HG03025 (cell line): ENCODE results near the gene KRTAP5-11.
"Not testable (repeated sequence)": the region's sequence is repeated elsewhere in the genome, so short reads cannot be mapped to it uniquely, and the experiment has no call there.

ENCODE experiments used
- ATAC-seq: cut with Tn5 transposase; IDR thresholded peaks from one replicate; pipeline ENCODE4 v1.9.1; 2021; ENCODE audit warnings: mild to moderate bottlenecking, moderate library complexity; ENCODE audit not compliant: unreplicated experiment, low FRiP score

The KRTAP5-11 gene

DNA sequence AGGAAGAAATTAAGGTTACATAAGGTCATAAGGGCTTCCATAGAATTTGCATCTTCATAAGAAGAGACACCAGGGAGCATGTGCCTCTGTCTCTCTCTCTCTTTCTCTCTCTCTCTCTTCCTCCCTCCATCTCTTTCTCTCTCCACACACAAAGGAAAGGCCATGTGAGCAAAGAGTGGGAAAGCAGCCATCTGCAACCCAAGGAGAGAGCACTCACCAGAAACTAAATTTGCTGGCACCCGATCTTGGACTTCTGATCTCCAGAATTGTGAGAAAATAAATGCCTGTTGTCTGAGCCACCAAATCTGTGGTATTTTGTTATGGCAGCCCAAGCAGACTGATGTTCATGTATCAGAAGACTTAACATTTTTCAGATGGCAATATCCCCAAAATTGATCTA lies 23.7 kb downstream of the KRTAP5-11 start:
- no peak for ATAC-seq

- ATAC-seq = no peak
Observed at GRCh38 chr11:71557257-71557656, 25.4 kb downstream of the KRTAP5-11 start.

DNA sequence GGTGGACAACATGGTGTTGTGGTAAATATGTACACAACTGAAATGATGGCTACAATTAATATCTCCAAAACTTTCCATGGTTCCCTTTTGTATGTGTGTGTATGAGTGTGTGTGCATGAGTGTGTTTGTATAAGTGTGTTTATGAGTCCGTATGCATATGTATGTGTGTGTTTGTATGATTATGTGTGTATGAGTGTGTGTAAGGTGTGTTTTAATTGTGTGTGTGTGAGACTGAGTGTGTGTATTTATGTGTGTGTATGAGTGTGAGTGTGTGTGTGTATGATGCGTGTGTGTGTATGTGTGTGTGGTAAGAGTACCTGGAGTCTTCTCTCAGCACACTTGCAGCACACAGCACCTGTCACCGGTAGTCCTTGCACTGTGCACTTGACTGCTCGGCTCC lies 26.7 kb downstream of the KRTAP5-11 start:
- no peak for ATAC-seq

- no peak for ATAC-seq
Observed at GRCh38 chr11:71555508-71555907, 27.2 kb downstream of the KRTAP5-11 start.

GRCh38 chr11:71554996-71555395 lies 27.7 kb downstream of the KRTAP5-11 start:
- ATAC-seq = no peak

GRCh38 chr11:71551711-71552110 lies 31.0 kb downstream of the KRTAP5-11 start:
- ATAC-seq = no peak

- no peak for ATAC-seq
Observed at GRCh38 chr11:71548716-71549151, 33.9 kb downstream of the KRTAP5-11 start.

- ATAC-seq = no peak
Observed at GRCh38 chr11:71548120-71548519, 34.6 kb downstream of the KRTAP5-11 start, which contains the start of gene KRTAP5-9. KRTAP5-9 (plus strand) TSS chr11:71548420; CDS start chr11:71548658, 238 bp downstream.

DNA sequence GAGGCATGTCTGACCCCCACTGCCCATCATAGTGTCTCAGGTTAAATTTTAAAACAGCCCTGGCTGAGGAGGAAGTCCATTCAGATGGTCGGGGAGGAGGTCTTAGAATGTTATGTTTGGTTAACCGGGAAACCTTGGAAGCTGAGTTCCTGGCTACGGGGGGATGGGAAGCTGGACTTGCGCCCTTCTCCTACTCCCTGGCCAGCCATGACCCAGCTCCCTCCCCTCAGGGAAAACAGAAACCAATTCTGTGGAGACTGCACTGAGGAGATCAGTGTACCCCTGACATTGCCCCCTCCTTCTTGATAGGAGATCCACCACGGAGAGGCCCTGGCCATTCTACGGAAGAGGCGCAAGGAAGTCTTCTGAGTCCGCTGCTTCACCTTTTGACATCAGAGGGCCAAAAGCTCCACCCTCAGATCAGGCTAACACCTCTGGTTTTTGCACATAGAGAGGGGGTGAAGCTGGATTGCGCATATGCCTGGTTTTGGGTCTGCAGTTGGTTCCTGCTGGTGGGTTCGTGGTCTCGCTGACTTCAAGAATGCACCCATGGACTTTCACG lies 37.2 kb downstream of the KRTAP5-11 start:
- no peak for ATAC-seq

GRCh38 chr11:71544525-71545214 lies 38.0 kb downstream of the KRTAP5-11 start:
- ATAC-seq = no peak

GRCh38 chr11:71543866-71544265 lies 38.8 kb downstream of the KRTAP5-11 start:
- no peak for ATAC-seq

- ATAC-seq = no peak
Observed at GRCh38 chr11:71542879-71543777, 39.5 kb downstream of the KRTAP5-11 start.

- ATAC-seq = no peak
Observed at GRCh38 chr11:71542382-71542781, 40.3 kb downstream of the KRTAP5-11 start.

- ATAC-seq = not testable (repeated sequence)
Observed at GRCh38 chr11:71540521-71541304, 42.0 kb downstream of the KRTAP5-11 start.

- not testable (repeated sequence) for ATAC-seq
Observed at GRCh38 chr11:71539971-71540370, 42.7 kb downstream of the KRTAP5-11 start.

- no peak for ATAC-seq
Observed at GRCh38 chr11:71539017-71539416, 43.7 kb downstream of the KRTAP5-11 start.

DNA sequence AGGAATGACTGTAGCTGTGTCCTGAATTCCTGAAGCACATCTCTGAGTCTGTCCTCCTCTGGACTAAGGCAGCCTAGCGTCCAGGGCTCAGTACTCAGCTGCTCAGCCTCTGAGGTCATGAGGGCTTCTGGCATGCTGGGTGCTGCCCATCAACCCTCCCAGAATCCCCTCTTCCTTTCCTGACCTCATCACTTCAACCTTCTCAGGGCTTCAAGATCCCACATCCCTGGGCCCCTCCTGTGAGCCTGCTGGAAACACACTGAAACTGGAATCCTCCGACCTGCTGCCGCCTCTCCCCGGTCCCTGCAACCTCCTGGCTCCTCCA lies 44.0 kb downstream of the KRTAP5-11 start:
- ATAC-seq = no peak

- not testable (repeated sequence) for ATAC-seq
Observed at GRCh38 chr11:71537977-71538665, 44.6 kb downstream of the KRTAP5-11 start, which contains the start of gene KRTAP5-8. KRTAP5-8 (plus strand) TSS chr11:71538025; CDS start chr11:71538056, 31 bp downstream.

DNA sequence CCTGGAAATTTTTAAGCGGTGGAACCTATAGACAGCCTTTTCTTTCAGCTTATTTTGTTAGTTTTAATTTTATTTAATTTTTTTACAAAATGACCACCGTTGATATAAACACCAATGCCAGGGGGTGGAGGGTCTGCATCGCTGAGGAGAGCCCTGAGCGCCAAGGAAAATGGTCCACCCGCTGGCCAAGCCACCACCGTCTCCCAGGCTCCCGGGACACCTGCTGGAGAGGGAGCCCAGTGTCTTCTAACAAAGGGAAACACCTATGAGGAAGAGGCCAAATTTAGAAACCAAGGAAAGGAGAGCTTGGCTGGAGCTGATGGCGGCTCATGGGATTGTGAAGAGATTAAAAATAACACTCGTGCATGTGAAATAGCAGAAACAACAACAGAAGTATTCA lies 45.1 kb downstream of the KRTAP5-11 start:
- ATAC-seq = no peak

GRCh38 chr11:71535825-71536224 lies 46.9 kb downstream of the KRTAP5-11 start:
- ATAC-seq = no peak
